GM12801 (cell line): Measurements from ENCODE around the gene GOT2.

ENCODE experiments used
- CTCF ChIP-seq: IDR thresholded peaks from one replicate; pipeline ENCODE4 v1.5.1; 2011; ENCODE audit warnings: control low read depth; ENCODE audit not compliant: insufficient read length; ENCODE audit errors: extremely low read depth

The GOT2 gene

DNA sequence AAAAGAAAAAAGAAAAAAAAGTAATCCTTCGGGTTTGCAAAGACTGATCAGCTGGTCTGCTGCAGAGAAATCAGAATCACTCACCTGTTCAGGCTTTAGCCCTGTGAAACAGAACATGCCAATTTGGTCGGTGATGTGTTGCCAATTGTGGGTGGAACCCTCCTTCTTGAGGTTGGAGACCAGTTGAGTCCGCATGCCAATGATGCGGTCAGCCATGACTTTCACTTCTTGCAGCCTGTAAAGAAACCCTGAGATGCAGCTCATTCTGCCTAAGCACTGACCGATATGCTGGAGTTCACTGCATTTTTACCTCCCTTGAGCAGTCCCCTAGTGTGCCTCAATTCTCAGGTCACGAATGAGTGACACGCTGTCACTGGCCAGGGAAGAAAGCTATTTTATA, 24.8 kb downstream of the GOT2 start:
- TF ChIP-seq CTCF, result no peak

DNA sequence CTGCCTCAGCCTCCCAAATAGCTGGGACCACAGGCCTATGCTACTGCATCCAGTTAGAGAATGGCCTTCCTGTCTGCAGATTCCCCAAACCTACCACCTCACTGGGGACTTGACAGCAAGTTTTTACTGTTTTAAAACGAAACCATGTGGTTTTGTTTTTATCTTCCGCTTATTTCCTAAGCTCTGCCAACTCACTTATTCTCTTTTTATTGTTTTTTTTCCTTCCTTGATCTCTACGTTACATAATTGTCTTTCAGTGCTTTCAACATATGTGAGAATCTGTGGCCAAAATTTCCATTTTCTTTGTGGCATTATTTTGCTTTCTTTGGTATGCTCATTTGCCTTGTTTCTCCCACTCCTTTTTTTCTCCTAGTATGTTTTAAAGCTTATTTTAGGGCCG, 35.0 kb downstream of the GOT2 start:
- no peak for TF ChIP-seq CTCF

DNA sequence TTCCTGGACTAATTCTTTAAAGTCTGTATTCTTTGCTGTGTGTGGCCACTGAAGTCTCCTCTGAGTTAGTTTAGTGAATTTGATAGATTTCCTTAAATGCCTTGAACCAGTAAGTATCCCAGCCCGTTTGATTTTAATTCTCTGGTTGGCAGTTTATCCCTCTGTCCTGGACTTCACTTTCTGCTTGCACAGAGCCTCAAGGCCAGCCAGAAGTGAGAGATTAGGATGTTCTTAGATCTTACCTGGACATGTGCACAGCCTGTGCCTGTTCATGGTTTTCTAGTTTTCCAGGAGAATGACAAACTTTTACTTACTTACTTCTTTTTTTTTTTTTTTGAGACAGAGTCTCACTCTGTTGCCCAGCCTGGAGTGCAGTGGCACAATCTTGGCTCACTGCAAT, 38.7 kb downstream of the GOT2 start:
- no peak for TF ChIP-seq CTCF

- TF ChIP-seq CTCF, result no peak
These were observed 41.7 kb downstream of the GOT2 start for GRCh38 chr16:58692450-58692849.

GRCh38 chr16:58685084-58685449, 49.0 kb downstream of the GOT2 start:
- TF ChIP-seq CTCF, result no peak

- no peak for TF ChIP-seq CTCF
These were observed 49.6 kb downstream of the GOT2 start, which contains the start of gene SLC38A7 for GRCh38 chr16:58684354-58685083. SLC38A7 (minus strand) TSS chr16:58684770; CDS start chr16:58680126, 4,644 bp downstream.

DNA sequence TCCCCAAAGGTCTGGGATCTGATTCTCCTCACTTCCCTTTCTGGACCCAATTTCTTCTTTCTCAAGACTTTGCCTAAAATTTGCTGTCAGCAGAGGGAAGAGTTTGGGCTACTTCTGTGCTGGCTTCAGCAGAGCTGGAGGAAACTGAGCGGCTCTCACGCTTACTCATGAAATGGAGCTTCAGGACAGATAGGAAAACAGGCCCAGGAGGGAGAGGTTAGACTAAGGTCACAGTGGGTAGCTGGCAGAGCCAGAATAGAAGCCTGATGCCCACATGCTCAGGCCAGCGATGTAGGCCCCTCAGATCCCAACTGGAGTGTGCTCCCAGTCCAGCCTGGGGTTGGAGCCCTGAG, 50.1 kb downstream of the GOT2 start:
- TF ChIP-seq CTCF, result no peak

DNA sequence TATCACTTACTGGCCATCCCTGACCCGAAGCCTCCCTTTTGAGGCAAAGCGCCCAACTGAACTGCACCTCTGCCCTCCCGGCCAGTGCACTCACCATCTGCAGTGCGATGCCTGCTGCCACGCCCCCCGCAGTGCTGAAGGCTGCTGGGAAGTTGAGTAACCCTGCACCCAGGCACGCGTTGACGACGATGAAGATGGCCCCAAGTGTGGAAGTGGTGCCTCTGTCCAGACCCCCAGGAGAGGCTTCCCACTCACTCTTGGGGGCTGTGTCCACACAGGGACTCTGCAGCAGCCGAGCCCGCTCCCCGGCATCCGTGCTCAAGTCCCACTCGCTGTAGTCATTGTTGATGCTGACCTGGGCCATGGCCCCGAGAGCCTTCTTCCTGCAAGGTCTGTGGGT, 54.4 kb downstream of the GOT2 start:
- no peak for TF ChIP-seq CTCF
